HCT116 (cell line): Measurements from ENCODE around the gene SULT1C3.

Experiments
- ATF3 ChIP-seq: IDR thresholded peaks from 2 replicates; pipeline ENCODE4 v1.6.1; 2012
- CEBPB ChIP-seq: IDR thresholded peaks from 2 replicates; pipeline ENCODE4 v1.6.1; 2012; ENCODE audit warnings: low read depth
- CTCF ChIP-seq, 3 experiments: fragments of 200-600 bp in 1 of 3; sonication (generic) in 1 of 3; IDR thresholded peaks in 2 of 3; conservative IDR thresholded peaks in 1 of 3; 2 replicates each; pipeline ENCODE4 v1.5.1; 2012 to 2017; ENCODE audit warnings: low read depth in 2 of 3, low read length in 2 of 3, antibody characterized with exemption in 1 of 3, borderline replicate concordance in 1 of 3, control low read depth in 1 of 3, mild to moderate bottlenecking in 1 of 3, mixed read lengths in 1 of 3, mixed run types in 1 of 3, moderate library complexity in 1 of 3; ENCODE audit not compliant: insufficient read depth in 1 of 3
- EZH2 ChIP-seq: fragments of 200-600 bp; sonication (generic); IDR thresholded peaks from 2 replicates; pipeline ENCODE4 v1.6.1; 2017; ENCODE audit warnings: antibody characterized with exemption, mixed run types
- SP1 ChIP-seq: IDR thresholded peaks from 2 replicates; pipeline ENCODE4 v1.6.1; 2012; ENCODE audit warnings: low read depth
- SRF ChIP-seq: IDR thresholded peaks from 2 replicates; pipeline ENCODE4 v1.6.1; 2012; ENCODE audit warnings: low read depth

DNA sequence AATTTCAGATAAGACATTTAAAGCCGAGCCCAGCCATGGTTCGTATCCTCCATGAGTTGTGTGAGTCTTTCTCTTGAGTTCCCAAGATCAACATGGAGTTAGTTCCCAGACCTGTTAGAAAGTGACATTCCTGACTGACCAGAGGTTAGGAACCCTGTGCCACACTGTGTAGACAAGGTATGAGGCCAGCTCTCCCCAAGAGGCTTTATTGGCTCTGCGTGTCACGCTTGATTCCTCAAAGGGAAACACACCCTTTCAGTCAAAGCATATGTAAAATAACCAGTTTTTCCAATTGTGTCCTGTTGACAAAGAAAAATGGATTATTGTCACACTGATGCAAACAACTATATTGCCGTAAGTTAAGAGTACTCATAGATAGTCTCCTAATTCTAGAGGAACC is 1.2 kb downstream of the SULT1C3 start:
- no peak for TF ChIP-seq CTCF (IDR thresholded peaks at IDR 0.05 in 2 of 3, conservative IDR thresholded peaks at IDR 0.05 in 1 of 3; ENCODE audit: borderline replicate concordance in 1 of 3, insufficient read depth in 1 of 3, low read depth in 2 of 3, low read length in 2 of 3)
- no peak for TF ChIP-seq ATF3
- TF ChIP-seq CEBPB: no peak
- TF ChIP-seq SRF: no peak
- no peak for TF ChIP-seq EZH2
- TF ChIP-seq SP1: no peak
